Stomach (tissue), 9 donors: ENCODE measurements around the gene ZNF679. TPM values are rescaled to one million over a fixed set of nuclear protein-coding genes. Genes with fewer than 3 reads are reported as not detected.
"Not testable (repeated sequence)": the region's sequence is repeated elsewhere in the genome, so short reads cannot be mapped to it uniquely, and the experiment has no call there.

Experiments
- DNase-seq, 2 donors: peaks; one replicate each; pipeline versions ENCODE4 v3.0.0 to v3.0.0-alpha.2; 2013 to 2019
- H3K27ac ChIP-seq, 5 donors: fragments of 200-600 bp in 4 of 5; sonication (generic) in 4 of 5; one replicate each; pipeline ENCODE4 v1.5.1; 2013 to 2019; ENCODE audit warnings: mild to moderate bottlenecking in 1 of 5, moderate library complexity in 1 of 5
- H3K27me3 ChIP-seq, 3 donors: fragments of 200-600 bp; sonication (generic); one replicate each; pipeline ENCODE4 v1.5.1; 2017 to 2019; ENCODE audit warnings: mixed run types in 1 of 3
- H3K36me3 ChIP-seq, 4 donors: fragments of 200-600 bp; sonication (generic); 1 replicate in 3 of 4; 2 replicates in 1 of 4; pipeline ENCODE4 v1.5.1; 2016 to 2019
- H3K4me1 ChIP-seq, 4 donors: fragments of 200-600 bp; sonication (generic); one replicate each; pipeline ENCODE4 v1.5.1; 2016 to 2019
- H3K4me3 ChIP-seq, 4 donors: fragments of 200-600 bp; sonication (generic) in 3 of 4; one replicate each; pipeline ENCODE4 v1.5.1; 2016 to 2019; ENCODE audit warnings: mild to moderate bottlenecking in 1 of 4
- H3K9me3 ChIP-seq, 4 donors: fragments of 200-600 bp; sonication (generic); one replicate each; pipeline ENCODE4 v1.5.1; 2016 to 2019
- CTCF ChIP-seq, 7 experiments: fragments of 450-650 bp in 4 of 7; fragments of 200-600 bp in 3 of 7; sonication (generic) in 3 of 7; IDR thresholded peaks; one replicate each; pipeline ENCODE4 v1.5.1; 2016 to 2019; ENCODE audit warnings: antibody characterized with exemption in 7 of 7, control low read depth in 2 of 7, mild to moderate bottlenecking in 1 of 7
- EP300 ChIP-seq: sonication (generic); formaldehyde crosslinking; IDR thresholded peaks from one replicate; pipeline ENCODE4 v1.6.1; 2017; ENCODE audit warnings: antibody characterized with exemption
- POLR2A ChIP-seq, 4 donors: fragments of 450-650 bp; IDR thresholded peaks; one replicate each; pipeline ENCODE4 v1.6.1; 2016; ENCODE audit warnings: antibody characterized with exemption in 4 of 4, control low read depth in 2 of 4, mild to moderate bottlenecking in 1 of 4, moderate library complexity in 1 of 4
- POLR2AphosphoS5 ChIP-seq, 3 donors: sonication (generic); formaldehyde crosslinking; IDR thresholded peaks; one replicate each; pipeline ENCODE4 v1.6.1; 2016; ENCODE audit warnings: antibody characterized with exemption in 3 of 3
- WGBS, 5 donors: extraction: QIAGEN DNeasy Blood & Tissue Kit in 3 of 5; methylation state at CpG; one replicate each; pipeline versions ENCODE4 v1.1.5 to v1.1.7; 2013 to 2018; 5-methylcytosine and 5-hydroxymethylcytosine counted together
- intact Hi-C: fragments of 100-400 bp; cut with DNase I; formaldehyde crosslinking; loops from one replicate; pipeline ENCODE4 v1.15.1; 2023; ENCODE audit warnings: low total_unique reads
- polyA plus RNA-seq, 3 donors: library from polyadenylated mRNA; stranded (reverse); fragments of 200-250 nt; gene quantifications; one replicate each; pipeline ENCODE4 v1.2.3, GENCODE V29; 2013
- total RNA-seq, 5 donors: library from RNA; depleted of rRNA; stranded (reverse); fragments of >200 nt; gene quantifications; one replicate each; pipeline versions ENCODE4 v1.1.0 to v1.2.3, GENCODE V29; 2014 to 2016
- donor health status: healthy with polysubstance abuse.
- donor health status: Bipolar disorder and iron deficiency.
- donor health status: healthy.

Gene ZNF679
- total and polyA plus RNA-seq, 8 donors = not detected

- TF ChIP-seq POLR2A (IDR thresholded peaks at IDR 0.05) = no peak
- no peak for TF ChIP-seq CTCF (IDR thresholded peaks at IDR 0.05)
- no peak for TF ChIP-seq EP300
- TF ChIP-seq POLR2AphosphoS5 (IDR thresholded peaks at IDR 0.05) = no peak
These were observed 36.0 kb upstream of the ZNF679 start for GRCh38 chr7:64192148-64192704.

GRCh38 chr7:64192775-64193174, 35.5 kb upstream of the ZNF679 start:
- DNase-seq = no peak
- Histone ChIP-seq H3K4me3 (no peak overlapping the region), H3K36me3 (no peaks in the 10 kb centered on the region), H3K9me3 (peaks cover 0 to 70% (median 45%) of the 10 kb centered on the region in 4 donors), H3K27ac (no peak overlapping the region), H3K27me3 (no peaks in the 10 kb centered on the region), H3K4me1 (no peaks in the 10 kb centered on the region)
- no peak for TF ChIP-seq POLR2A (IDR thresholded peaks at IDR 0.05)
- WGBS, 5 donors = 67 to 81% (median 75%) methylated on average over 6 to 8 of the region's 8 CpGs
- intact Hi-C loops = no loop called here

More at GRCh38 chr7:64192148-64192704, 36.0 kb upstream of the ZNF679 start:
- DNase-seq = no peak
- WGBS, 5 donors = 89 to 98% (median 94%) methylated on average over 14 to 24 of the region's 24 CpGs
- H3K27ac ChIP-seq = no peak overlapping the region
- no peaks in the 10 kb centered on the region for H3K27me3 ChIP-seq
- intact Hi-C loops = no loop called here
- H3K4me1 ChIP-seq = no peaks in the 10 kb centered on the region
- no peaks in the 10 kb centered on the region for H3K36me3 ChIP-seq
- H3K4me3 ChIP-seq = no peak overlapping the region
- H3K9me3 ChIP-seq = peaks cover 0 to 72% (median 49%) of the 10 kb centered on the region in 4 donors

- WGBS, 5 donors = 83 to 89% (median 87%) methylated on average over 12 to 13 of the region's 13 CpGs
- H3K27ac ChIP-seq = no peak within 1 kb of the TSS
- H3K36me3 ChIP-seq = no peaks in the 10 kb centered on the region
- peaks cover 0 to 85% (median 45%) of the 10 kb centered on the region in 4 donors for H3K9me3 ChIP-seq
- no peak for TF ChIP-seq POLR2AphosphoS5 (IDR thresholded peaks at IDR 0.05)
- no peak for TF ChIP-seq POLR2A (IDR thresholded peaks at IDR 0.05)
- TF ChIP-seq CTCF (IDR thresholded peaks at IDR 0.05) = no peak
- TF ChIP-seq EP300 = no peak
- intact Hi-C loops = no loop called here
- H3K4me3 ChIP-seq = no peak within 1 kb of the TSS
- H3K27me3 ChIP-seq = no peaks in the 10 kb centered on the region
- no peak for DNase-seq
- H3K4me1 ChIP-seq = no peaks in the 10 kb centered on the region
These were observed 21.4 kb upstream of the ZNF679 start, which contains the start of gene ZNF735 for GRCh38 chr7:64206903-64207302. TSS of gene ZNF735 (plus strand) at chr7:64207203. CDS start at chr7:64207203, 0 bp downstream.

GRCh38 chr7:64219710-64220298, 8.5 kb upstream of the ZNF679 start:
- WGBS, 5 donors = 72 to 89% (median 84%) methylated on average over 5 of the region's 5 CpGs

GRCh38 chr7:64223366-64223765, 4.9 kb upstream of the ZNF679 start:
- 25 to 58% (median 32%) methylated on average over 2 of the region's 2 CpGs for WGBS, 5 donors
- TF ChIP-seq CTCF (IDR thresholded peaks at IDR 0.05) (no peak), POLR2A (IDR thresholded peaks at IDR 0.05) (no peak), EP300 (no peak), POLR2AphosphoS5 (IDR thresholded peaks at IDR 0.05) (no peak)
- no peak overlapping the region for H3K4me3 ChIP-seq
- H3K9me3 ChIP-seq = peaks cover 16 to 94% (median 74%) of the 10 kb centered on the region in 4 donors
- no peak overlapping the region for H3K27ac ChIP-seq
- no peak for DNase-seq
- H3K4me1 ChIP-seq = no peaks in the 10 kb centered on the region
- H3K27me3 ChIP-seq = no peaks in the 10 kb centered on the region
- H3K36me3 ChIP-seq = no peaks in the 10 kb centered on the region
- intact Hi-C loops = no loop called here

More at GRCh38 chr7:64219710-64220298, 8.5 kb upstream of the ZNF679 start:
- H3K27me3 ChIP-seq, H3K4me1 ChIP-seq, H3K4me3 ChIP-seq, DNase-seq, H3K36me3 ChIP-seq, intact Hi-C loops, H3K27ac ChIP-seq: not testable (repeated sequence)
- H3K9me3 ChIP-seq = peaks cover 13 to 99% (median 57%) of the 10 kb centered on the region in 4 donors
